SIG-M5 treated with dmso at 0.1 percent for 504 hours (cell line): Measurements from ENCODE around the gene CDK5.

Source experiments
- DNase-seq: peaks from one replicate; lab custom pipeline; 2025; ENCODE audit not compliant: unreplicated experiment; lab: John Stamatoyannopoulos, UW

CDK5 gene

GRCh38 chr7:151074817-151075661 is 17.3 kb upstream of the CDK5 start:
- DNase-seq: no peak

- no peak for DNase-seq
These were observed 16.3 kb upstream of the CDK5 start for GRCh38 chr7:151073990-151074389.

GRCh38 chr7:151071032-151071866 is 13.6 kb upstream of the CDK5 start:
- DNase-seq: no peak

GRCh38 chr7:151070574-151070960 is 12.9 kb upstream of the CDK5 start:
- DNase-seq: no peak

GRCh38 chr7:151069841-151070573 is 12.3 kb upstream of the CDK5 start:
- DNase-seq: no peak

- no peak for DNase-seq
These were observed 10.5 kb upstream of the CDK5 start for GRCh38 chr7:151068069-151068773.

- DNase-seq: no peak
These were observed 8.7 kb upstream of the CDK5 start for GRCh38 chr7:151066273-151066974.

- DNase-seq: no peak
These were observed 7.8 kb upstream of the CDK5 start for GRCh38 chr7:151065516-151065915.

GRCh38 chr7:151064993-151065392 is 7.3 kb upstream of the CDK5 start:
- no peak for DNase-seq

- no peak for DNase-seq
These were observed 6.8 kb upstream of the CDK5 start for GRCh38 chr7:151064454-151064853.

GRCh38 chr7:151063212-151063561 is 5.5 kb upstream of the CDK5 start:
- no peak for DNase-seq

- no peak for DNase-seq
These were observed 4.9 kb upstream of the CDK5 start for GRCh38 chr7:151062399-151063211.

- DNase-seq: no peak
These were observed 4.4 kb upstream of the CDK5 start for GRCh38 chr7:151062111-151062398.

GRCh38 chr7:151061213-151062110 is 3.8 kb upstream of the CDK5 start:
- DNase-seq: no peak

GRCh38 chr7:151060416-151061212 is 2.9 kb upstream of the CDK5 start:
- DNase-seq: peak; percentile 21

GRCh38 chr7:151060113-151060415 is 2.4 kb upstream of the CDK5 start:
- no peak for DNase-seq

- peak; percentile 62 for DNase-seq
These were observed 1.8 kb upstream of the CDK5 start, which contains the start of gene SLC4A2 for GRCh38 chr7:151059367-151060112. Gene SLC4A2, plus strand, starts transcription at chr7:151059589. Its CDS starts 2,399 bp downstream, at chr7:151061988.
